Measurements from ENCODE around the gene RASSF5. TPM values are rescaled to one million over a fixed set of nuclear protein-coding genes. Genes with fewer than 3 reads are reported as not detected.

The RASSF5 gene
- total and polyA plus RNA-seq, 2 of the 13 experiments (the other 11 are each of a cell fraction or from before 2014, with no cell fraction given), result 0.18 to 0.40 TPM

DNA sequence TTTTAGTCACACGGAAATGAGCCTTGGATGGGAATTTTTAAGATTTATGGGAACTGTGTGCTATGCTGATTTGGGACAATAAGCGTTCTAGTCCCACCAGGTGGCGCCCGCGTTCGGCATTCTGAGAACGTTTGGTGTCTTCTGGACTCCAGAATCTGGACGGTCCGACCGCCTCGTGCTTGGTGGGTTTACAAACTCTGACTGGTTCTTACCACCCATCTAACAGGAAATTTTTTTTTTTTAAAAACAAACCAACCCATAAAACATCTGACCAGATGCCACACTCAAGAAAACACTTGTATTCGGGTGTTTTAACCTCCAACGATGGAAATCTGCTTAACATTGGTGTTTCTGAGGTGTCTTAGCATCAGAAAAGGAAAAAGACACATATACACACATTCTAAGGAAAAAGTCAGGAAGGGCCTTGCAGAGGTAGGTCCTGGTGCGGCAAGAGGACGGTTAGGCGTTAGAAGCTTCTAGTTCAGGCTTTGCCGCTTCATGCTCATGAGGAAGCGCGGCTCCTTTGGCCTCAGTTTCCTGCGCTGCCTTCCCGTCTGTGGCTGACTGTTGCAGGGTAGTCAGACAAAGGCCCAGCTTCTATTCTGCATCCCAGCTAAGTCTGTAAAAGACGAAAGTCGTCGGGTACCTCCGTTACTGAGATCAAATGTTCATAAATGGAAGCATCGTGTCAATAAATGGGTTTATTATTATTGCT lies 127.2 kb downstream of the RASSF5 start (continued):
- TF ChIP-seq ZNF549 (CRISPR knock-in tag; IDR thresholded peaks at IDR 0.05) (no peak), TBX2 (CRISPR knock-in tag; IDR thresholded peaks at IDR 0.05; ENCODE audit: borderline replicate concordance) (no peak), GATAD2A (CRISPR knock-in tag; IDR thresholded peaks at IDR 0.05) (0 out of 2 replicates have a peak, but pooled peaks have one; percentile 19), AKAP8 (CRISPR knock-in tag; IDR thresholded peaks at IDR 0.05) (no peak), ZNF678 (CRISPR knock-in tag; IDR thresholded peaks at IDR 0.05) (no peak), ZNF34 (CRISPR knock-in tag; IDR thresholded peaks at IDR 0.05; ENCODE audit: borderline replicate concordance) (0 out of 2 replicates have a peak, but pooled peaks have one; percentile 21), ZNF143 (CRISPR knock-in tag; IDR thresholded peaks at IDR 0.05) (no peak), KMT2B (CRISPR knock-in tag; IDR thresholded peaks at IDR 0.05) (no peak), ZNF672 (CRISPR knock-in tag; IDR thresholded peaks at IDR 0.05) (no peak), POLR2G (IDR thresholded peaks at IDR 0.05; ENCODE audit: low read depth, low read length) (no peak), HMGA1 (CRISPR knock-in tag; conservative IDR thresholded peaks at IDR 0.05) (no peak), ZNF644 (CRISPR knock-in tag; IDR thresholded peaks at IDR 0.05; ENCODE audit: low read depth) (no peak), HDAC2 (CRISPR knock-in tag; IDR thresholded peaks at IDR 0.05) (no peak), POGZ (CRISPR knock-in tag; IDR thresholded peaks at IDR 0.05) (no peak), ZNF652 (CRISPR knock-in tag; IDR thresholded peaks at IDR 0.05; ENCODE audit: borderline replicate concordance, low read depth) (no peak), YEATS2 (CRISPR knock-in tag; IDR thresholded peaks at IDR 0.05; ENCODE audit: borderline replicate concordance) (peak; percentile 31; the same call in 1 of the 2 replicates), ZNF780A (CRISPR knock-in tag; IDR thresholded peaks at IDR 0.05) (no peak), ZNF224 (CRISPR knock-in tag; IDR thresholded peaks at IDR 0.05) (no peak), ZNF615 (CRISPR knock-in tag; IDR thresholded peaks at IDR 0.05; ENCODE audit: borderline replicate concordance) (no peak), XBP1 (CRISPR knock-in tag; IDR thresholded peaks at IDR 0.05) (no peak), SNAI1 (CRISPR knock-in tag; IDR thresholded peaks at IDR 0.05; ENCODE audit: borderline replicate concordance) (no peak)
- TF ChIP-seq, protein P1, sequence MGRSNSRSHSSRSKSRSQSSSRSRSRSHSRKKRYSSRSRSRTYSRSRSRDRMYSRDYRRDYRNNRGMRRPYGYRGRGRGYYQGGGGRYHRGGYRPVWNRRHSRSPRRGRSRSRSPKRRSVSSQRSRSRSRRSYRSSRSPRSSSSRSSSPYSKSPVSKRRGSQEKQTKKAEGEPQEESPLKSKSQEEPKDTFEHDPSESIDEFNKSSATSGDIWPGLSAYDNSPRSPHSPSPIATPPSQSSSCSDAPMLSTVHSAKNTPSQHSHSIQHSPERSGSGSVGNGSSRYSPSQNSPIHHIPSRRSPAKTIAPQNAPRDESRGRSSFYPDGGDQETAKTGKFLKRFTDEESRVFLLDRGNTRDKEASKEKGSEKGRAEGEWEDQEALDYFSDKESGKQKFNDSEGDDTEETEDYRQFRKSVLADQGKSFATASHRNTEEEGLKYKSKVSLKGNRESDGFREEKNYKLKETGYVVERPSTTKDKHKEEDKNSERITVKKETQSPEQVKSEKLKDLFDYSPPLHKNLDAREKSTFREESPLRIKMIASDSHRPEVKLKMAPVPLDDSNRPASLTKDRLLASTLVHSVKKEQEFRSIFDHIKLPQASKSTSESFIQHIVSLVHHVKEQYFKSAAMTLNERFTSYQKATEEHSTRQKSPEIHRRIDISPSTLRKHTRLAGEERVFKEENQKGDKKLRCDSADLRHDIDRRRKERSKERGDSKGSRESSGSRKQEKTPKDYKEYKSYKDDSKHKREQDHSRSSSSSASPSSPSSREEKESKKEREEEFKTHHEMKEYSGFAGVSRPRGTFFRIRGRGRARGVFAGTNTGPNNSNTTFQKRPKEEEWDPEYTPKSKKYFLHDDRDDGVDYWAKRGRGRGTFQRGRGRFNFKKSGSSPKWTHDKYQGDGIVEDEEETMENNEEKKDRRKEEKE (IDR thresholded peaks at IDR 0.05), result no peak
- TF ChIP-seq, protein P2, sequence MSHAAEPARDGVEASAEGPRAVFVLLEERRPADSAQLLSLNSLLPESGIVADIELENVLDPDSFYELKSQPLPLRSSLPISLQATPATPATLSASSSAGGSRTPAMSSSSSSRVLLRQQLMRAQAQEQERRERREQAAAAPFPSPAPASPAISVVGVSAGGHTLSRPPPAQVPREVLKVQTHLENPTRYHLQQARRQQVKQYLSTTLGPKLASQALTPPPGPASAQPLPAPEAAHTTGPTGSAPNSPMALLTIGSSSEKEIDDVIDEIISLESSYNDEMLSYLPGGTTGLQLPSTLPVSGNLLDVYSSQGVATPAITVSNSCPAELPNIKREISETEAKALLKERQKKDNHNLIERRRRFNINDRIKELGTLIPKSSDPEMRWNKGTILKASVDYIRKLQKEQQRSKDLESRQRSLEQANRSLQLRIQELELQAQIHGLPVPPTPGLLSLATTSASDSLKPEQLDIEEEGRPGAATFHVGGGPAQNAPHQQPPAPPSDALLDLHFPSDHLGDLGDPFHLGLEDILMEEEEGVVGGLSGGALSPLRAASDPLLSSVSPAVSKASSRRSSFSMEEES (CRISPR knock-in tag; IDR thresholded peaks at IDR 0.05), result no peak
- TF ChIP-seq, protein P3, sequence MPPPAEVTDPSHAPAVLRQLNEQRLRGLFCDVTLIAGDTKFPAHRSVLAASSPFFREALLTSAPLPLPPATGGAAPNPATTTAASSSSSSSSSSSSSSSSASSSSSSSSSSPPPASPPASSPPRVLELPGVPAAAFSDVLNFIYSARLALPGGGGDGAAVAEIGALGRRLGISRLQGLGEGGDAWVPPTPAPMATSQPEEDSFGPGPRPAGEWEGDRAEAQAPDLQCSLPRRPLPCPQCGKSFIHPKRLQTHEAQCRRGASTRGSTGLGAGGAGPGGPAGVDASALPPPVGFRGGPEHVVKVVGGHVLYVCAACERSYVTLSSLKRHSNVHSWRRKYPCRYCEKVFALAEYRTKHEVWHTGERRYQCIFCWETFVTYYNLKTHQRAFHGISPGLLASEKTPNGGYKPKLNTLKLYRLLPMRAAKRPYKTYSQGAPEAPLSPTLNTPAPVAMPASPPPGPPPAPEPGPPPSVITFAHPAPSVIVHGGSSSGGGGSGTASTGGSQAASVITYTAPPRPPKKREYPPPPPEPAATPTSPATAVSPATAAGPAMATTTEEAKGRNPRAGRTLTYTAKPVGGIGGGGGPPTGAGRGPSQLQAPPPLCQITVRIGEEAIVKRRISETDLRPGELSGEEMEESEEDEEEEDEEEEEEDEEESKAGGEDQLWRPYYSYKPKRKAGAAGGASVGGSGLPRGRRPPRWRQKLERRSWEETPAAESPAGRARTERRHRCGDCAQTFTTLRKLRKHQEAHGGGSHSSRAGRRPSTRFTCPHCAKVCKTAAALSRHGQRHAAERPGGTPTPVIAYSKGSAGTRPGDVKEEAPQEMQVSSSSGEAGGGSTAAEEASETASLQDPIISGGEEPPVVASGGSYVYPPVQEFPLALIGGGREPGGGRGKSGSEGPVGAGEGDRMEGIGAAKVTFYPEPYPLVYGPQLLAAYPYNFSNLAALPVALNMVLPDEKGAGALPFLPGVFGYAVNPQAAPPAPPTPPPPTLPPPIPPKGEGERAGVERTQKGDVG (CRISPR knock-in tag; IDR thresholded peaks at IDR 0.05; ENCODE audit: borderline replicate concordance), result peak; percentile 7; the same call in 1 of the 2 replicates
